Glutamatergic neuron (in vitro differentiated cells): ENCODE measurements around the gene AGFG2. TPM values are rescaled to one million over a fixed set of nuclear protein-coding genes. Genes with fewer than 3 reads are reported as not detected.

Source experiments
- DNase-seq: peaks from one replicate; pipeline ENCODE4 v3.0.0; 2022
- H3K27ac Mint-ChIP-seq: one replicate; pipeline ENCODE4 v1.8.0; 2020; ENCODE audit warnings: mild to moderate bottlenecking, mixed read lengths, inconsistent platforms; ENCODE audit not compliant: unreplicated experiment
- H3K27me3 Mint-ChIP-seq: one replicate; pipeline ENCODE4 v1.8.0; 2020; ENCODE audit warnings: mild to moderate bottlenecking, moderate library complexity, mixed read lengths, inconsistent platforms; ENCODE audit not compliant: unreplicated experiment
- H3K36me3 Mint-ChIP-seq: one replicate; pipeline ENCODE4 v1.8.0; 2020; ENCODE audit warnings: mild to moderate bottlenecking, mixed read lengths, inconsistent platforms; ENCODE audit not compliant: unreplicated experiment
- H3K4me1 Mint-ChIP-seq: one replicate; pipeline ENCODE4 v1.8.0; 2020; ENCODE audit warnings: mild to moderate bottlenecking, low read depth, mixed read lengths, inconsistent platforms; ENCODE audit not compliant: unreplicated experiment
- H3K4me3 Mint-ChIP-seq: one replicate; pipeline ENCODE4 v1.8.0; 2020; ENCODE audit warnings: mild to moderate bottlenecking, mixed read lengths, inconsistent platforms; ENCODE audit not compliant: unreplicated experiment
- H3K9me3 Mint-ChIP-seq: one replicate; pipeline ENCODE4 v1.8.0; 2020; ENCODE audit warnings: mild to moderate bottlenecking, moderate library complexity, mixed read lengths, inconsistent platforms; ENCODE audit not compliant: unreplicated experiment
- total RNA-seq: library from RNA; stranded (reverse); fragmentation: NEBNext Ultra II Directional; extraction: Animal tissue kit (Norgen Biotek cat#: 25700); gene quantifications from one replicate; pipeline ENCODE4 v1.2.1, GENCODE V29; 2021; ENCODE audit not compliant: unreplicated experiment
- TF ChIP-seq, protein P1 (sequence below): fragments of 200-600 bp; sonication (generic); IDR thresholded peaks from one replicate; pipeline ENCODE4 v1.5.0; 2021; ENCODE audit not compliant: partially characterized antibody, unreplicated experiment

AGFG2 gene
- total RNA-seq, 1 donor from 2014 or later: 5.7 TPM

DNA sequence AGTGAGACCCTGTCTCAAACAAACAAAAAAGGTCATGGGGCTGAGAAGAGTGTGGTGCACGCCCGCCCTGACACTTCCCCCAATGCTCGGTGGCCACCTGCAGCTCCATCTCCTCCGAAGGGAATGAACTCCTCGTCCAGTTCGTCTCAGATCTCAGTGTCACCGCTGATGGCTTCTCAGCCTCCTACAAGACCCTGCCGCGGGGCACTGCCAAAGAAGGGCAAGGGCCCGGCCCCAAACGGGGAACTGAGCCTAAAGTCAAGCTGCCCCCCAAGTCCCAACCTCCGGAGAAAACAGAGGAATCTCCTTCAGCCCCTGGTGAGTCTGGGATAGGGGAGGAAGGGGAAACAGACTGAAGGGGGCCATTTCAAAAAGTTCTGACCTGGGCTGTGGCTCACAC lies 67.3 kb downstream of the AGFG2 start:
- peaks cover 6% of the 10 kb centered on the region for H3K9me3 Mint-ChIP-seq
- TF ChIP-seq, protein P1, sequence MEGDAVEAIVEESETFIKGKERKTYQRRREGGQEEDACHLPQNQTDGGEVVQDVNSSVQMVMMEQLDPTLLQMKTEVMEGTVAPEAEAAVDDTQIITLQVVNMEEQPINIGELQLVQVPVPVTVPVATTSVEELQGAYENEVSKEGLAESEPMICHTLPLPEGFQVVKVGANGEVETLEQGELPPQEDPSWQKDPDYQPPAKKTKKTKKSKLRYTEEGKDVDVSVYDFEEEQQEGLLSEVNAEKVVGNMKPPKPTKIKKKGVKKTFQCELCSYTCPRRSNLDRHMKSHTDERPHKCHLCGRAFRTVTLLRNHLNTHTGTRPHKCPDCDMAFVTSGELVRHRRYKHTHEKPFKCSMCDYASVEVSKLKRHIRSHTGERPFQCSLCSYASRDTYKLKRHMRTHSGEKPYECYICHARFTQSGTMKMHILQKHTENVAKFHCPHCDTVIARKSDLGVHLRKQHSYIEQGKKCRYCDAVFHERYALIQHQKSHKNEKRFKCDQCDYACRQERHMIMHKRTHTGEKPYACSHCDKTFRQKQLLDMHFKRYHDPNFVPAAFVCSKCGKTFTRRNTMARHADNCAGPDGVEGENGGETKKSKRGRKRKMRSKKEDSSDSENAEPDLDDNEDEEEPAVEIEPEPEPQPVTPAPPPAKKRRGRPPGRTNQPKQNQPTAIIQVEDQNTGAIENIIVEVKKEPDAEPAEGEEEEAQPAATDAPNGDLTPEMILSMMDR: no peak
- no peak for DNase-seq
- peaks cover 7% of the 10 kb centered on the region for H3K27me3 Mint-ChIP-seq
- H3K27ac Mint-ChIP-seq: no peak overlapping the region
- H3K36me3 Mint-ChIP-seq: no peaks in the 10 kb centered on the region
- H3K4me3 Mint-ChIP-seq: peak overlapping the region; percentile 57
- peaks cover 11% of the 10 kb centered on the region for H3K4me1 Mint-ChIP-seq

DNA sequence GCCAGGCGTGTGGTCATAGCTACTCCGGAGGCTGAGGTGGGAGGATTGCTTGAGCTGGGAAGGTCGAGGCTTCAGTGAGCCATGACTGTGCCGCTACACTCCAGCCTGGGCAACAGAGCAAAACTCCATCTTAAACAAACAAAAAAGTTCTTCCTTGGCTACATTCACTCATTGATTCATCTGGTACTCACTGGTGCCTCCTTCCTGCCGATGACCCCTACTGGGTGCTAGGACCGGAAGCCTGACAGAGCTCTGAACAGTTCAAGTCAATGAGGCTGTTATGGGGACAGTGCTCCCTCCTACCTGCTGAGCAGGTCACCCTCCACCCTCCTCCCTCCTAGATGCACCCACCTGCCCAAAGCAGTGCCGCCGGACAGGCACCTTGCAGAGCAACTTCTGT lies 68.1 kb downstream of the AGFG2 start:
- peaks cover 8% of the 10 kb centered on the region for H3K9me3 Mint-ChIP-seq
- no peak for DNase-seq
- TF ChIP-seq, protein P1: no peak
- no peaks in the 10 kb centered on the region for H3K36me3 Mint-ChIP-seq
- no peak overlapping the region for H3K27ac Mint-ChIP-seq
- peaks cover 7% of the 10 kb centered on the region for H3K27me3 Mint-ChIP-seq
- H3K4me1 Mint-ChIP-seq: peaks cover 10% of the 10 kb centered on the region
- no peak overlapping the region for H3K4me3 Mint-ChIP-seq

DNA sequence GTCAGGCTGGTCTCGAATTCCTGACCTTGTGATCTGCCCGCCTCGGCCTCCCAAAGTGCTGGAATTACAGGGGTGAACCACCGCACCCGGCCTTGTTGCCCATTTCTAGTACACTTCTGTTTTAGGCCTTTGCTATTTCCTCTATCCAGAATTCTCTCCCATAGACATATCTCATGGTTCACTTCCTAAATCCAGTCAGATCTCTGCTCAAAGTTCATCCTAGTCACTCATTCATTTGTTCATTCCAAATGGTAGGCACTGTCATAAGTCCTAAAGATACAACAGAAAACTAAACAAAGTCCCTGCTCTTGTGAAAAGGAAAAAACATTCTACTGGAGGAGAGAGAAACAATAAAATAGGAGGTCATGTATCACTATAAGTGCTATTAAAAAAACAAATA lies 71.0 kb downstream of the AGFG2 start:
- peaks cover 5% of the 10 kb centered on the region for H3K9me3 Mint-ChIP-seq
- H3K27ac Mint-ChIP-seq: peak overlapping the region; percentile 30
- H3K4me3 Mint-ChIP-seq: no peak overlapping the region
- peaks cover 7% of the 10 kb centered on the region for H3K27me3 Mint-ChIP-seq
- TF ChIP-seq, protein P1: no peak
- DNase-seq: no peak
- H3K36me3 Mint-ChIP-seq: no peaks in the 10 kb centered on the region
- peaks cover 5% of the 10 kb centered on the region for H3K4me1 Mint-ChIP-seq

DNA sequence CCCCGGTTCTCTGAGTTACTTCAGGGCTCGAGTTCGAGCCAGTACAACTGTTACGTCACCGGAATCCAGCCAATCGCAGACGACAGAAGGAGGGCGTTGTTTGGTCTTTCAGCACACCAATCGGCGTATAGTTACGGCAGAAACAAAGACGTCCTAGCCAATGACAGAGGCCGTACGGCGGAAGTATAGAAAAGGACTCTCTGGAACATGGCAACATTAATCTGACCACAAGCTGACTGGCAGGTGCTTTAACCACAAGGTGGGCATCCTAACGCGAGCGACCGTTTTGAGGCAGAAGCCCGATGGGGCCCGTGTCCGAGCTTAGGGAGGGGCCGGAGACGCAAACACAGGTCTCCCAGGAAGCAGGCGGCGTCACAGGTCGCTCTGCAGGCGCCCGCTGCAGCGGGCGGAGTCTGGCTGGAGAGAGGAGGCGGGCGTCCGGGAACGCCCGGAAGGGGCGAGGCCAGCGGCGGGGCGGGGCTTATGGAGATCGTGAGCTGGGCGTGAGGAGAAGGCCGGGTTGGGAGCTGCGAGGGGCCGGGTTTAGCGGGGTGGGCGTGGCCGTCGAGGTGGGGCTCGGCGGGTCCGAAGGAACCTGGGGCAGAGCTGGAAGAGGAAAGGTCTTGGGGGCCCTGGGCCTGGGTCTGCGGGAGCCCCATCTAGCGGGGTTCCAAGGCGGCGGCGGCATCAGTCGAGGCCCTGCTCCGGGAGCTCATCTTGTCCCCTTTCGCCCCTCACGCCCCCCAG lies 73.2 kb downstream of the AGFG2 start, which contains the start of gene MOSPD3:
Gene MOSPD3 (plus strand): TSS at position 558 of the 747 bp plus-strand sequence. CDS start 252 bp downstream, outside the sequence.
- Mint-ChIP-seq H3K4me1 (peaks cover 5% of the 10 kb centered on the region), H3K4me3 (peak within 1 kb of the TSS; percentile 97), H3K36me3 (no peaks in the 10 kb centered on the region), H3K27ac (peak within 1 kb of the TSS; percentile 98), H3K27me3 (peaks cover 2% of the 10 kb centered on the region), H3K9me3 (peaks cover 5% of the 10 kb centered on the region)
- peak; percentile 99 for DNase-seq
- TF ChIP-seq, protein P1: no peak

DNA sequence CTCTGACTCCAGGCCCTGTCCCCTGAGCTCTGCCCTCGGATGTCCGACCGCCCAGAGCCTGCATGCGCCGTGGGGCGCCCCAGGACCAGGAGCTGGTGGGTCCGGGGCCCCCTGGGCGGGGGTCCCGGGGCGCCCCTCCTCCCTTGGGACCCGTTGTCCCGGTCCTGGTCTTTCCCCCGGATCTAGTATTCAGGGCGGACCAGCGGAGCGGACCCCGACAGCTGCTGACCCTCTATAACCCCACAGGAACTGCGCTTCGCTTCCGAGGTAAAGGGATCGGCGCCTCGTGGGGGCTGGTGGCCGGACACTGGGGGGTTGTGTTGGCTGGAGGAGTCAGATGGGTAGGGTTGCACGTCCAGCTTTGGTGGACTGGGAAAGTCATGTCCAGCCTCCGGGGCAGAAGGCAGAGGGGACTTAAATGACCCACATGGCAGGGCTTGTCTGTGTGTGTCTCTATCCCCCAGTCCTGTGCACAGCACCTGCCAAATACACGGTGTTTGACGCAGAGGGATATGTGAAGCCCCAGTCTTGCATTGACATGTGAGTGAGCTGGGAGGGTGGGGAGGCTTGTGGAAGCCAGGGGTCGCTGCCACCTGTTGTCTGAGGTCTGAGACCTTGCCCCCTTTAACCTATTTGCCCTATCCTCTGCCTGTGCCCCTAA lies 73.9 kb downstream of the AGFG2 start:
- peaks cover 5% of the 10 kb centered on the region for H3K9me3 Mint-ChIP-seq
- peak overlapping the region; percentile 97 for H3K4me3 Mint-ChIP-seq
- H3K27ac Mint-ChIP-seq: peak overlapping the region; percentile 12
- peaks cover 2% of the 10 kb centered on the region for H3K27me3 Mint-ChIP-seq
- peaks cover 5% of the 10 kb centered on the region for H3K4me1 Mint-ChIP-seq
- peak; percentile 39 for DNase-seq
- TF ChIP-seq, protein P1: no peak
- no peaks in the 10 kb centered on the region for H3K36me3 Mint-ChIP-seq
